GM12878 (cell line): Measurements from ENCODE around the gene OR5B3. TPM values are rescaled to one million over a fixed set of nuclear protein-coding genes. Genes with fewer than 3 reads are reported as not detected.

Source experiments
- ATAC-seq: fragments of 200-7000 bp; cut with Tn5 transposase; 3 replicates; pipeline ENCODE4 v1.9.1; 2020; ENCODE audit warnings: mild to moderate bottlenecking, moderate library complexity
- BruUV-seq: library from RNA; stranded (reverse); fragments of 400-500 nt; replicated peaks from 2 replicates; lab custom pipeline; 2021; lab: Mats Ljungman, UMichigan
- CTCF ChIA-PET: fragments of 300-600 bp; sonication (Branson Sonifier 250); formaldehyde crosslinking; extraction: SDS; loops from one replicate; lab custom pipeline; 2021; ENCODE audit warnings: inconsistent platforms; lab: Yijun Ruan, JAX
- POLR2A ChIA-PET: fragments of 350-600 bp; formaldehyde crosslinking; extraction: SDS; loops from one replicate; lab custom pipeline; 2021; ENCODE audit warnings: inconsistent platforms; lab: Charles Lee
- RAD21 ChIA-PET: fragments of 300-600 bp; sonication (Branson Sonifier 250); formaldehyde crosslinking; loops from one replicate; lab custom pipeline; 2023; ENCODE audit warnings: antibody characterized with exemption; ENCODE audit not compliant: unreplicated experiment; lab: Charles Lee
- SMC1A ChIA-PET: fragments of 300-600 bp; sonication (Branson Sonifier 250); formaldehyde crosslinking; loops from one replicate; lab custom pipeline; 2023; ENCODE audit not compliant: unreplicated experiment, uncharacterized antibody; lab: Charles Lee
- DNase-seq: peaks from one replicate; pipeline ENCODE4 v3.0.0-alpha.2; 2011; ENCODE audit warnings: low read depth, low spot score
- FAIRE-seq: peaks from 3 replicates; lab custom pipeline; 2011; peaks lifted over from hg19 to GRCh38; lab: Jason Lieb, UNC
- H2AFZ ChIP-seq: 2 replicates; pipeline ENCODE4 v1.6.0; 2011; ENCODE audit warnings: low read depth, low read length, control low read depth; ENCODE audit not compliant: control insufficient read depth
- H3K27ac ChIP-seq: 2 replicates; pipeline ENCODE4 v1.5.1; 2011; ENCODE audit warnings: control low read depth; ENCODE audit not compliant: control insufficient read depth, insufficient read depth
- H3K27me3 ChIP-seq, 2 experiments: replicated peaks in 1 of 2; 2 replicates each; pipeline versions ENCODE4 v1.6.0 to v1.6.1; 2011; ENCODE audit warnings: low read length in 1 of 2; ENCODE audit not compliant: control insufficient read depth in 2 of 2, insufficient read depth in 2 of 2
- H3K36me3 ChIP-seq, 2 experiments: 2 replicates each; pipeline ENCODE4 v1.5.1; 2011; ENCODE audit warnings: low read length in 1 of 2; ENCODE audit not compliant: control insufficient read depth in 2 of 2, insufficient read depth in 2 of 2
- H3K4me1 ChIP-seq: 2 replicates; pipeline ENCODE4 v1.6.1; 2011; ENCODE audit warnings: mild to moderate bottlenecking, low read length, moderate library complexity, mixed read lengths; ENCODE audit not compliant: control insufficient read depth, insufficient read depth
- H3K4me2 ChIP-seq: 2 replicates; pipeline ENCODE4 v1.6.0; 2011; ENCODE audit warnings: control low read depth; ENCODE audit not compliant: control insufficient read depth, insufficient read depth
- H3K4me3 ChIP-seq: fragments of 200-600 bp; sonication (generic); 2 replicates; pipeline ENCODE4 v1.5.1; 2016
- H3K79me2 ChIP-seq: 2 replicates; pipeline ENCODE4 v1.6.0; 2011; ENCODE audit warnings: low read length; ENCODE audit not compliant: control insufficient read depth, insufficient read depth
- H3K9ac ChIP-seq: 2 replicates; pipeline ENCODE4 v1.8.0; 2011; ENCODE audit warnings: low read length, control low read depth, mixed read lengths; ENCODE audit not compliant: control insufficient read depth, insufficient read depth
- H3K9me3 ChIP-seq: replicated peaks from 3 replicates; pipeline ENCODE4 v1.5.1; 2011; ENCODE audit warnings: mild to moderate bottlenecking, low read length; ENCODE audit not compliant: control insufficient read depth, insufficient read depth
- H4K20me1 ChIP-seq: 2 replicates; pipeline ENCODE4 v1.6.0; 2011; ENCODE audit not compliant: control insufficient read depth, insufficient read depth
- BRCA1 ChIP-seq: IDR thresholded peaks from 2 replicates; pipeline ENCODE4 v1.6.1; 2011; ENCODE audit warnings: low read depth, low read length, improper control_type of control experiment
- CREM ChIP-seq: IDR thresholded peaks from 2 replicates; pipeline ENCODE4 v1.6.1; 2014; ENCODE audit warnings: antibody characterized with exemption, low read depth
- EGR1 ChIP-seq, 2 experiments: IDR thresholded peaks; 1 replicate in 1 of 2; 2 replicates in 1 of 2; pipeline ENCODE4 v1.6.1; 2011 to 2012; ENCODE audit warnings: low read depth in 2 of 2, low read length in 2 of 2, borderline replicate concordance in 1 of 2, mild to moderate bottlenecking in 1 of 2, moderate library complexity in 1 of 2
- HCFC1 ChIP-seq: fragments of 150-350 bp; IDR thresholded peaks from 2 replicates; pipeline ENCODE4 v1.6.1; 2014; ENCODE audit warnings: low read length
- PBX3 ChIP-seq: IDR thresholded peaks from 2 replicates; pipeline ENCODE4 v1.6.1; 2011; ENCODE audit warnings: mild to moderate bottlenecking, low read depth, low read length, moderate library complexity; ENCODE audit not compliant: insufficient replicate concordance
- PML ChIP-seq: IDR thresholded peaks from 2 replicates; pipeline ENCODE4 v1.6.1; 2012; ENCODE audit warnings: low read length, inconsistent platforms
- STAT1 ChIP-seq: fragments of 450-650 bp; conservative IDR thresholded peaks from 2 replicates; pipeline ENCODE4 v1.6.1; 2014; ENCODE audit warnings: antibody characterized with exemption, mild to moderate bottlenecking
- TCF7 ChIP-seq: IDR thresholded peaks from 2 replicates; pipeline ENCODE4 v1.6.1; 2014; ENCODE audit warnings: antibody characterized with exemption, borderline replicate concordance
- YBX1 ChIP-seq: fragments of 450-650 bp; IDR thresholded peaks from 2 replicates; pipeline ENCODE4 v1.6.1; 2016; ENCODE audit warnings: antibody characterized with exemption
- ZNF384 ChIP-seq: IDR thresholded peaks from 2 replicates; pipeline ENCODE4 v1.6.1; 2012; ENCODE audit warnings: low read depth, mild to moderate bottlenecking, low read length, improper control_type of control experiment, borderline replicate concordance
- WGBS: methylation state at CpG from one replicate; pipeline ENCODE4 v1.1.6; 2016; ENCODE audit warnings: low lambda C conversion rate; ENCODE audit not compliant: insufficient replicate concordance, insufficient coverage; ENCODE audit errors: missing lambda C conversion rate; 5-methylcytosine and 5-hydroxymethylcytosine counted together
- in situ Hi-C: fragments of 300-500 bp; cut with MboI; formaldehyde crosslinking; loops from 9 replicates; pipeline ENCODE4 v1.14.3; 2018; ENCODE audit warnings: mixed read lengths
- intact Hi-C: fragments of 100-400 bp; cut with micrococcal nuclease; formaldehyde crosslinking; loops from one replicate; pipeline ENCODE4 v1.14.2; 2022; ENCODE audit not compliant: unreplicated experiment
- polyA plus RNA-seq, 11 experiments: library from polyadenylated mRNA; depleted of rRNA in 4 of 11; unstranded in 6 of 11; stranded (reverse) in 5 of 11; fragments of >200 nt; fragmentation: Nextera tagmentation in 4 of 11; fragmentation: Illumina TruSeq in 1 of 11; extraction: Ambion mirVana in 4 of 11; extraction: Trizol in 1 of 11; gene quantifications; 1 replicate in 1 of 11; 2 replicates in 10 of 11; pipeline versions ENCODE4 v1.2.1 to v1.2.3, GENCODE V29; 2011 to 2016; ENCODE audit warnings: inconsistent platforms in 2 of 11, missing spikeins in 2 of 11, low read depth in 1 of 11
- total RNA-seq, 4 experiments: library from RNA; depleted of rRNA in 3 of 4; stranded (reverse); fragments of >200 nt in 3 of 4; fragmentation: Illumina TruSeq in 1 of 4; extraction: Trizol in 1 of 4; gene quantifications; 2 replicates each; pipeline versions ENCODE4 v1.2.1 to v1.2.3, GENCODE V29; 2013 to 2021

Gene OR5B3
- total and polyA plus RNA-seq, 10 of the 15 experiments (the other 5 are each of a cell fraction or from before 2014, with no cell fraction given) = not detected

GRCh38 chr11:58358969-58359368 lies 47.7 kb downstream of the OR5B3 start, which contains the start of gene OR5B17:
Gene OR5B17, minus strand, starts transcription at chr11:58359069. Its CDS starts 0 bp downstream, at chr11:58359069.
- Histone ChIP-seq H3K4me2 (no peak within 1 kb of the TSS), H3K4me1 (no peaks in the 10 kb centered on the region), H3K27me3 (no peaks in the 10 kb centered on the region), H4K20me1 (no peaks in the 10 kb centered on the region), H3K4me3 (no peak within 1 kb of the TSS), H3K9me3 (no peaks in the 10 kb centered on the region), H3K9ac (no peak within 1 kb of the TSS), H3K27ac (no peak within 1 kb of the TSS), H3K79me2 (no peaks in the 10 kb centered on the region), H3K36me3 (no peaks in the 10 kb centered on the region), H2AFZ (no peak within 1 kb of the TSS)
- ChIA-PET POLR2A (no interaction called here), RAD21 (no interaction called here), SMC1A (no interaction called here), CTCF (no interaction called here)
- ATAC-seq (no peak), FAIRE-seq (no peak), DNase-seq (no peak)
- intact Hi-C loops = no loop called here
- in situ Hi-C loops = no loop called here
- no TSS peak for BruUV-seq
- 0% methylated on average over 1 of the region's 1 CpG for WGBS
- TF ChIP-seq YBX1 = no peak
- TF ChIP-seq ZNF384 = no peak
- no peak for TF ChIP-seq BRCA1
- no peak for TF ChIP-seq PBX3
- TF ChIP-seq EGR1 (IDR thresholded peaks at IDR 0.05; ENCODE audit: borderline replicate concordance in 1 of 2, low read depth in 2 of 2, low read length in 2 of 2) = no peak
- TF ChIP-seq PML = no peak
- TF ChIP-seq TCF7 = no peak
- no peak for TF ChIP-seq CREM
- no peak for TF ChIP-seq HCFC1
- TF ChIP-seq STAT1 = no peak
